ENCODE results near the gene COP1.

GRCh38 chr1:176193023-176193422 lies 14.1 kb downstream of the COP1 start:
- TF ChIP-seq CTCF (optimal IDR thresholded peaks at IDR 0.05 in 1 of 3, IDR thresholded peaks at IDR 0.05 in 1 of 3, conservative IDR thresholded peaks at IDR 0.05 in 1 of 3; ENCODE audit: extremely low read depth in 1 of 3, insufficient read depth in 2 of 3, low read length in 3 of 3) (no peak), EZH2 (IDR thresholded peaks at IDR 0.05; ENCODE audit: low read length) (no peak)
